GM12878 (cell line): Measurements from ENCODE around the gene ATP13A1. TPM values are rescaled to one million over a fixed set of nuclear protein-coding genes. Genes with fewer than 3 reads are reported as not detected.

Experiments
- ATAC-seq: fragments of 200-7000 bp; cut with Tn5 transposase; 3 replicates; pipeline ENCODE4 v1.9.1; 2020; ENCODE audit warnings: mild to moderate bottlenecking, moderate library complexity
- BruUV-seq: library from RNA; stranded (reverse); fragments of 400-500 nt; replicated peaks from 2 replicates; lab custom pipeline; 2021; lab: Mats Ljungman, UMichigan
- CTCF ChIA-PET: fragments of 300-600 bp; sonication (Branson Sonifier 250); formaldehyde crosslinking; extraction: SDS; loops from one replicate; lab custom pipeline; 2021; ENCODE audit warnings: inconsistent platforms; lab: Yijun Ruan, JAX
- POLR2A ChIA-PET: fragments of 350-600 bp; formaldehyde crosslinking; extraction: SDS; loops from one replicate; lab custom pipeline; 2021; ENCODE audit warnings: inconsistent platforms; lab: Charles Lee
- RAD21 ChIA-PET: fragments of 300-600 bp; sonication (Branson Sonifier 250); formaldehyde crosslinking; loops from one replicate; lab custom pipeline; 2023; ENCODE audit warnings: antibody characterized with exemption; ENCODE audit not compliant: unreplicated experiment; lab: Charles Lee
- SMC1A ChIA-PET: fragments of 300-600 bp; sonication (Branson Sonifier 250); formaldehyde crosslinking; loops from one replicate; lab custom pipeline; 2023; ENCODE audit not compliant: unreplicated experiment, uncharacterized antibody; lab: Charles Lee
- DNase-seq: peaks from one replicate; pipeline ENCODE4 v3.0.0-alpha.2; 2011; ENCODE audit warnings: low read depth, low spot score
- FAIRE-seq: peaks from 3 replicates; lab custom pipeline; 2011; peaks lifted over from hg19 to GRCh38; lab: Jason Lieb, UNC
- H2AFZ ChIP-seq: 2 replicates; pipeline ENCODE4 v1.6.0; 2011; ENCODE audit warnings: low read depth, low read length, control low read depth; ENCODE audit not compliant: control insufficient read depth
- H3K27ac ChIP-seq: 2 replicates; pipeline ENCODE4 v1.5.1; 2011; ENCODE audit warnings: control low read depth; ENCODE audit not compliant: control insufficient read depth, insufficient read depth
- H3K27me3 ChIP-seq, 2 experiments: replicated peaks in 1 of 2; 2 replicates each; pipeline versions ENCODE4 v1.6.0 to v1.6.1; 2011; ENCODE audit warnings: low read length in 1 of 2; ENCODE audit not compliant: control insufficient read depth in 2 of 2, insufficient read depth in 2 of 2
- H3K36me3 ChIP-seq, 2 experiments: 2 replicates each; pipeline ENCODE4 v1.5.1; 2011; ENCODE audit warnings: low read length in 1 of 2; ENCODE audit not compliant: control insufficient read depth in 2 of 2, insufficient read depth in 2 of 2
- H3K4me1 ChIP-seq: 2 replicates; pipeline ENCODE4 v1.6.1; 2011; ENCODE audit warnings: mild to moderate bottlenecking, low read length, moderate library complexity, mixed read lengths; ENCODE audit not compliant: control insufficient read depth, insufficient read depth
- H3K4me2 ChIP-seq: 2 replicates; pipeline ENCODE4 v1.6.0; 2011; ENCODE audit warnings: control low read depth; ENCODE audit not compliant: control insufficient read depth, insufficient read depth
- H3K4me3 ChIP-seq: fragments of 200-600 bp; sonication (generic); 2 replicates; pipeline ENCODE4 v1.5.1; 2016
- H3K79me2 ChIP-seq: 2 replicates; pipeline ENCODE4 v1.6.0; 2011; ENCODE audit warnings: low read length; ENCODE audit not compliant: control insufficient read depth, insufficient read depth
- H3K9ac ChIP-seq: 2 replicates; pipeline ENCODE4 v1.8.0; 2011; ENCODE audit warnings: low read length, control low read depth, mixed read lengths; ENCODE audit not compliant: control insufficient read depth, insufficient read depth
- H3K9me3 ChIP-seq: replicated peaks from 3 replicates; pipeline ENCODE4 v1.5.1; 2011; ENCODE audit warnings: mild to moderate bottlenecking, low read length; ENCODE audit not compliant: control insufficient read depth, insufficient read depth
- H4K20me1 ChIP-seq: 2 replicates; pipeline ENCODE4 v1.6.0; 2011; ENCODE audit not compliant: control insufficient read depth, insufficient read depth
- ASH2L ChIP-seq: fragments of 300-600, 200-600 bp; sonication (generic); IDR thresholded peaks from 2 replicates; pipeline ENCODE4 v1.6.1; 2017; ENCODE audit warnings: low read depth, mild to moderate bottlenecking, borderline replicate concordance
- BCL11A ChIP-seq: IDR thresholded peaks from 2 replicates; pipeline ENCODE4 v1.6.1; 2011; ENCODE audit warnings: low read depth, low read length
- GABPA ChIP-seq: IDR thresholded peaks from 2 replicates; pipeline ENCODE4 v1.6.1; 2014; ENCODE audit warnings: antibody characterized with exemption, low read depth, mild to moderate bottlenecking, inconsistent platforms
- HCFC1 ChIP-seq: fragments of 150-350 bp; IDR thresholded peaks from 2 replicates; pipeline ENCODE4 v1.6.1; 2014; ENCODE audit warnings: low read length
- HDGF ChIP-seq: fragments of 450-650 bp; IDR thresholded peaks from 2 replicates; pipeline ENCODE4 v1.6.1; 2016; ENCODE audit warnings: antibody characterized with exemption
- KAT2A ChIP-seq: conservative IDR thresholded peaks from 2 replicates; pipeline ENCODE4 v1.6.1; 2011; ENCODE audit warnings: low read depth, low read length; ENCODE audit not compliant: control insufficient read depth
- NFYA ChIP-seq: IDR thresholded peaks from 2 replicates; pipeline ENCODE4 v1.6.1; 2011; ENCODE audit warnings: low read depth, mild to moderate bottlenecking, low read length, improper control_type of control experiment, borderline replicate concordance
- REST ChIP-seq: IDR thresholded peaks from 2 replicates; pipeline ENCODE4 v1.6.1; 2012; ENCODE audit warnings: mild to moderate bottlenecking, low read depth, low read length
- RFX5 ChIP-seq: IDR thresholded peaks from 2 replicates; pipeline ENCODE4 v1.6.1; 2011; ENCODE audit warnings: low read depth, low read length, improper control_type of control experiment
- SIX5 ChIP-seq: IDR thresholded peaks from 2 replicates; pipeline ENCODE4 v1.6.1; 2011; ENCODE audit warnings: mild to moderate bottlenecking, low read depth, low read length, moderate library complexity; ENCODE audit not compliant: severe bottlenecking
- SREBF1 ChIP-seq: IDR thresholded peaks from 2 replicates; pipeline ENCODE4 v1.6.1; 2012; ENCODE audit warnings: mild to moderate bottlenecking, low read length
- SUZ12 ChIP-seq: fragments of 200-600 bp; sonication (generic); IDR thresholded peaks from one replicate; pipeline ENCODE4 v1.6.1; 2018; ENCODE audit warnings: antibody characterized with exemption, mild to moderate bottlenecking; ENCODE audit not compliant: unreplicated experiment
- TAF1 ChIP-seq: IDR thresholded peaks from 2 replicates; pipeline ENCODE4 v1.6.1; 2011; ENCODE audit warnings: mild to moderate bottlenecking, low read depth, low read length, borderline replicate concordance
- ZNF217 ChIP-seq: fragments of 450-650 bp; IDR thresholded peaks from 2 replicates; pipeline ENCODE4 v1.6.1; 2017; ENCODE audit warnings: antibody characterized with exemption, mild to moderate bottlenecking
- ZNF24 ChIP-seq: fragments of 450-650 bp; IDR thresholded peaks from 2 replicates; pipeline ENCODE4 v1.6.1; 2017; ENCODE audit warnings: antibody characterized with exemption, mild to moderate bottlenecking
- ZNF384 ChIP-seq: IDR thresholded peaks from 2 replicates; pipeline ENCODE4 v1.6.1; 2012; ENCODE audit warnings: low read depth, mild to moderate bottlenecking, low read length, improper control_type of control experiment, borderline replicate concordance
- WGBS: methylation state at CpG from one replicate; pipeline ENCODE4 v1.1.6; 2016; ENCODE audit warnings: low lambda C conversion rate; ENCODE audit not compliant: insufficient replicate concordance, insufficient coverage; ENCODE audit errors: missing lambda C conversion rate; 5-methylcytosine and 5-hydroxymethylcytosine counted together
- in situ Hi-C: fragments of 300-500 bp; cut with MboI; formaldehyde crosslinking; loops from 9 replicates; pipeline ENCODE4 v1.14.3; 2018; ENCODE audit warnings: mixed read lengths
- intact Hi-C: fragments of 100-400 bp; cut with micrococcal nuclease; formaldehyde crosslinking; loops from one replicate; pipeline ENCODE4 v1.14.2; 2022; ENCODE audit not compliant: unreplicated experiment
- polyA plus RNA-seq, 11 experiments: library from polyadenylated mRNA; depleted of rRNA in 4 of 11; unstranded in 6 of 11; stranded (reverse) in 5 of 11; fragments of >200 nt; fragmentation: Nextera tagmentation in 4 of 11; fragmentation: Illumina TruSeq in 1 of 11; extraction: Ambion mirVana in 4 of 11; extraction: Trizol in 1 of 11; gene quantifications; 1 replicate in 1 of 11; 2 replicates in 10 of 11; pipeline versions ENCODE4 v1.2.1 to v1.2.3, GENCODE V29; 2011 to 2016; ENCODE audit warnings: inconsistent platforms in 2 of 11, missing spikeins in 2 of 11, low read depth in 1 of 11
- total RNA-seq, 4 experiments: library from RNA; depleted of rRNA in 3 of 4; stranded (reverse); fragments of >200 nt in 3 of 4; fragmentation: Illumina TruSeq in 1 of 4; extraction: Trizol in 1 of 4; gene quantifications; 2 replicates each; pipeline versions ENCODE4 v1.2.1 to v1.2.3, GENCODE V29; 2013 to 2021
- TF ChIP-seq, protein P1 (sequence below): fragments of 450-650 bp; IDR thresholded peaks from 2 replicates; pipeline ENCODE4 v1.6.1; 2018; ENCODE audit warnings: mild to moderate bottlenecking, low read depth, moderate library complexity; ENCODE audit not compliant: partially characterized antibody
- TF ChIP-seq, protein P2 (sequence below): IDR thresholded peaks from 2 replicates; pipeline ENCODE4 v1.6.1; 2011; ENCODE audit warnings: borderline replicate concordance, low read depth, mild to moderate bottlenecking, moderate library complexity, mixed read lengths, low read length; ENCODE audit not compliant: insufficient read depth; ENCODE audit errors: extremely low read length

ATP13A1 gene
- total and polyA plus RNA-seq, 10 of the 15 experiments (the other 5 are each of a cell fraction or from before 2014, with no cell fraction given) = 0.37 to 91.0 (median 29.8) TPM

DNA sequence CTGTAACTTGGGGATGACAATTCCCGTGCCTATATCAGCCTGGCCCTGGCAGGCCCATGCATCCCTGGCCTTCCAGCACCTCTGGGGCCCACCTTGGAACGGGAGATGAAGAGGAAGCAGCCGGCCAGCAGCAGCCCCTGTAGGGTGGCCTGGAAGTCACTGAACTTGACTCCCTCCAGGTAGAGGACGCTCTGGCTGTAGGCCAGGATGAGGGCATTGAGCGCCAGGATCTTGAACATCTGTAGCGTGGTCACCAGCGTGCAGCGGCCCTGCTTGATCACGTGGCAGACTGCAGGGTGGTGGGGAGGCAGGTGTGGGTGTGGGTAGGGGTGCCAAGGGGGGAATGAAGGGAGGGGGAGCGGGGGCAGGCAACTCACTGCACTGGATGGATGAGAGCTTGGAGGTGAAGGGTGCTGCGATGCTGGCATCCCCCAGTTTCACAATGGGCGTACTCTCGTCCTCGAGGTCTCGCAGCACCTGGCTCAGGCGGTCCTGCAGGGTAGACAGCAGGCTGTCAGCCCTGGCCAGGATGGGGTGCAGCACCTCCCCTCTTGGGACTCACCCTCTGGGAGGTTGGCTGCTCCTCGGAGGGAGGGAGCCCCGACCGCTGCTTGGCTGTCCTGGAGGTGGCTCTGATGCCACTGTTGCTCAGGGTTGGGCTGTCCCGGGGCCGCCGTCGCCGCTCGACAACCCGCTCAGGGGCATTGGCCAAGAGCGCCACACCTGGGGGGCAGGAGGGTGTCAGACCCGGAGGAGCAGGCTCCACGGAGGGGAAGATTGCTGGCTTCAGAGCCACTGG is 16.2 kb downstream of the ATP13A1 start:
- H3K9ac ChIP-seq = no peak overlapping the region
- CTCF ChIA-PET = no interaction called here

More for the DNA sequence above, 16.2 kb downstream of the ATP13A1 start:
- in situ Hi-C loops = no loop called here
- H3K4me1 ChIP-seq = peaks cover 4% of the 10 kb centered on the region
- WGBS = 93% methylated on average over 24 of the region's 29 CpGs
- no peak overlapping the region for H3K27ac ChIP-seq
- peaks cover 28 to 52% of the 10 kb centered on the region in 2 experiments for H3K36me3 ChIP-seq
- intact Hi-C loops = no loop called here
- peaks cover 12% of the 10 kb centered on the region for H3K79me2 ChIP-seq
- H3K27me3 ChIP-seq = no peaks in the 10 kb centered on the region
- no peak overlapping the region for H3K4me3 ChIP-seq
- ATAC-seq (no peak), DNase-seq (no peak), FAIRE-seq (no peak)
- H3K4me2 ChIP-seq = no peak overlapping the region
- no TSS peak for BruUV-seq
- no peaks in the 10 kb centered on the region for H4K20me1 ChIP-seq
- SMC1A ChIA-PET = no interaction called here
- POLR2A ChIA-PET = interaction anchor here (0.6 kb wide), 1 partner anchor 125 kb away, joined by 3 read pairs; no protein-coding TSS in a partner anchor
- RAD21 ChIA-PET = no interaction called here
- no peak overlapping the region for H2AFZ ChIP-seq
- TF ChIP-seq SIX5 (no peak), ASH2L (no peak), ZNF217 (no peak), HCFC1 (no peak), ZNF384 (no peak), KAT2A (no peak), SREBF1 (no peak), NFYA (no peak), REST (no peak), BCL11A (no peak), SUZ12 (no peak), HDGF (no peak), GABPA (no peak), RFX5 (no peak), TAF1 (no peak), ZNF24 (no peak)
- TF ChIP-seq, protein P1, sequence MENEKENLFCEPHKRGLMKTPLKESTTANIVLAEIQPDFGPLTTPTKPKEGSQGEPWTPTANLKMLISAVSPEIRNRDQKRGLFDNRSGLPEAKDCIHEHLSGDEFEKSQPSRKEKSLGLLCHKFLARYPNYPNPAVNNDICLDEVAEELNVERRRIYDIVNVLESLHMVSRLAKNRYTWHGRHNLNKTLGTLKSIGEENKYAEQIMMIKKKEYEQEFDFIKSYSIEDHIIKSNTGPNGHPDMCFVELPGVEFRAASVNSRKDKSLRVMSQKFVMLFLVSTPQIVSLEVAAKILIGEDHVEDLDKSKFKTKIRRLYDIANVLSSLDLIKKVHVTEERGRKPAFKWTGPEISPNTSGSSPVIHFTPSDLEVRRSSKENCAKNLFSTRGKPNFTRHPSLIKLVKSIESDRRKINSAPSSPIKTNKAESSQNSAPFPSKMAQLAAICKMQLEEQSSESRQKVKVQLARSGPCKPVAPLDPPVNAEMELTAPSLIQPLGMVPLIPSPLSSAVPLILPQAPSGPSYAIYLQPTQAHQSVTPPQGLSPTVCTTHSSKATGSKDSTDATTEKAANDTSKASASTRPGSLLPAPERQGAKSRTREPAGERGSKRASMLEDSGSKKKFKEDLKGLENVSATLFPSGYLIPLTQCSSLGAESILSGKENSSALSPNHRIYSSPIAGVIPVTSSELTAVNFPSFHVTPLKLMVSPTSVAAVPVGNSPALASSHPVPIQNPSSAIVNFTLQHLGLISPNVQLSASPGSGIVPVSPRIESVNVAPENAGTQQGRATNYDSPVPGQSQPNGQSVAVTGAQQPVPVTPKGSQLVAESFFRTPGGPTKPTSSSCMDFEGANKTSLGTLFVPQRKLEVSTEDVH = no peak
- TF ChIP-seq, protein P2, sequence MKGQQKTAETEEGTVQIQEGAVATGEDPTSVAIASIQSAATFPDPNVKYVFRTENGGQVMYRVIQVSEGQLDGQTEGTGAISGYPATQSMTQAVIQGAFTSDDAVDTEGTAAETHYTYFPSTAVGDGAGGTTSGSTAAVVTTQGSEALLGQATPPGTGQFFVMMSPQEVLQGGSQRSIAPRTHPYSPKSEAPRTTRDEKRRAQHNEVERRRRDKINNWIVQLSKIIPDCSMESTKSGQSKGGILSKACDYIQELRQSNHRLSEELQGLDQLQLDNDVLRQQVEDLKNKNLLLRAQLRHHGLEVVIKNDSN = no peak
- H3K9me3 ChIP-seq = no peaks in the 10 kb centered on the region
